Muscle layer of duodenum (tissue), 2 donors: ENCODE results near the gene CD247.

Source experiments
- H3K27ac ChIP-seq: one replicate; pipeline ENCODE4 v1.7.0; 2013; ENCODE audit warnings: mild to moderate bottlenecking, low read length
- H3K27me3 ChIP-seq: one replicate; pipeline ENCODE4 v1.7.0; 2013; ENCODE audit warnings: low read depth, mild to moderate bottlenecking, control low read depth, low read length
- H3K36me3 ChIP-seq, 2 donors: one replicate each; pipeline ENCODE4 v1.7.0; 2013; ENCODE audit warnings: low read length in 2 of 2, control low read depth in 1 of 2, mild to moderate bottlenecking in 1 of 2; ENCODE audit not compliant: insufficient read depth in 2 of 2, control insufficient read depth in 1 of 2
- H3K4me1 ChIP-seq, 2 donors: one replicate each; pipeline ENCODE4 v1.7.0; 2013; ENCODE audit warnings: low read length in 2 of 2, mild to moderate bottlenecking in 2 of 2, control low read depth in 1 of 2, moderate library complexity in 1 of 2; ENCODE audit not compliant: insufficient read depth in 2 of 2, control insufficient read depth in 1 of 2
- H3K4me3 ChIP-seq, 2 donors: one replicate each; pipeline ENCODE4 v1.7.0; 2013; ENCODE audit warnings: low read length in 2 of 2, low read depth in 1 of 2, mild to moderate bottlenecking in 1 of 2
- H3K9me3 ChIP-seq, 2 donors: one replicate each; pipeline ENCODE4 v1.7.0; 2013; ENCODE audit warnings: low read length in 2 of 2, control low read depth in 1 of 2, mild to moderate bottlenecking in 1 of 2; ENCODE audit not compliant: control insufficient read depth in 1 of 2
- donor health status: healthy.

CD247 gene

GRCh38 chr1:167387251-167387910, 130.9 kb downstream of the CD247 start:
- Histone ChIP-seq H3K9me3 (no peaks in the 10 kb centered on the region), H3K36me3 (peaks cover 6 to 16% of the 10 kb centered on the region in 2 donors), H3K4me1 (no peaks in the 10 kb centered on the region), H3K27ac (no peak overlapping the region), H3K4me3 (no peak overlapping the region), H3K27me3 (no peaks in the 10 kb centered on the region)
